Right hindlimb (tissue), 1 donor: ENCODE data around the gene PRSS37.
"Not testable (repeated sequence)": the region's sequence is repeated elsewhere in the genome, so short reads cannot be mapped to it uniquely, and the experiment has no call there.

Experiments used
- DNase-seq: peaks from one replicate; pipeline ENCODE4 v3.0.0-alpha.2; 2018

Gene PRSS37, protein sequence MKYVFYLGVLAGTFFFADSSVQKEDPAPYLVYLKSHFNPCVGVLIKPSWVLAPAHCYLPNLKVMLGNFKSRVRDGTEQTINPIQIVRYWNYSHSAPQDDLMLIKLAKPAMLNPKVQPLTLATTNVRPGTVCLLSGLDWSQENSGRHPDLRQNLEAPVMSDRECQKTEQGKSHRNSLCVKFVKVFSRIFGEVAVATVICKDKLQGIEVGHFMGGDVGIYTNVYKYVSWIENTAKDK

DNA sequence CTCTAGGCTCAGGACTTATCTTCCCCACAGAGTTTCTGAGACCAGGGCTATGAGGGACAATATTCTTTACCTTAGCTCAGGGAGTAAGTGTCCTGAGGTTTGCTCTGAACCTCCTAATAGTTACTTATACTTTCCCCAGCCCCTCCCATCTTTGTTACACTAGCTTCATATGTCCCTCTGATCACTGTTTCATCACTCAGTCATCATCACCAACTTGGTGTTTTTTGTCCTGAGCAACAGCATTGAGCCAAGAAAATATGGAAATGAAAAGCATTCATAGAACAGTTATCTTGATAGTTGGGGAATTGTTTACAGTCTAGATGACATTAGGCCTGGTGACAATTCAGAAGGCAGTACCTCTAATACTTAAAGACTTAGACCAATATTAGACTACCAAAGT is at the start of gene PRSS37:
Gene PRSS37 (minus strand): TSS at position 101 of the 400 bp plus-strand sequence. CDS start 436 bp downstream, outside the sequence.
- no peak for DNase-seq

DNA sequence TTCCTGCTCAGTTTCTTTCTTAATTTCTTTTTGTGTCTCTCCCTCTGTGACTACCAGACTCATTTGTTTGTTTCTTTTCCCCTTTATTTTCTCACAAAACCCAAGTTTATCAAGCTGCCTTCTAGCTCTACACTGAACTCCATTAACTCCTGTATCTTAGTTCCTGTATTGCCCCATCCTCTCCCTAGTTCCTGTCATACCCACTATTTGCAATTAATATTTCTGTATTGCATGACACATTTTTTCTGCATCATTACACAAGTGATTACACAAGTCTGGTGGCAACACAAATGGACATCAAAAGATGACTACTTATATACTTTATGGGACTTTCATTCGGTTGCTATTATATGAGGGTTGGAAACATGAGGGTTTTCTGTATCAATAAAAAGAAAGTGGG is 48.0 kb upstream of the PRSS37 start:
- no peak for DNase-seq

DNA sequence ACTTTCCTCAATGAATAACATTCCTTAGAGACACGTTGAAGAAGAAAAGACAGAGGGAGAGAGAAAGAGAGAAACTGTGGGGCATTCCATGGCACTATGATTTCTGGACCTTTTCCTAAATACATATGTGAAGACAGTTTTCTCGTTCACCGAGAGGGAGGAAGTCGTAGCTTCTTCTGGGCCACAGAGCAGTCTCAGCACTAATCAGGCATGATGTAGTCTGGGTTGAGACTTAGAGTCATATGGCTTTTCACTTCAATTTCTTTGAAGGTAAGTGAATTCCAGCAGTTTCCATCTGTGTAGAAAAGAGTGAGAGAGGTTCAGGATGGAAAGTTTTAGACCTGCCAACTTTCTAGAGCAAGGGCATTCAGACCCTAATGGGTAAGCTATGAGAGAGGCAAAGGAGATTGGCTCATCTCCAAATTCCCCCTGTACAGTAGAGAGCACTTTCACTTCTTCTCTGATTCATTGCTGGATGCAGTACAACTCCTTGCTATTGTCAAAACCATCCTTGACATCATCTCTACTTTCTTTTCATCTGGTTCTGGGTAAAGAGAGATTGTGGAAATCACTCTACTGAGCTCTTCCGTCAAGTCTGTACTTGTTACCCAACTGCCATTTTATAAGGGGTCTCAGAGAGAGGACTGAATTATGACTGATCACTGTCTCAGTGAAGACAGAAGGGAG is 43.4 kb upstream of the PRSS37 start:
- no peak for DNase-seq

DNA sequence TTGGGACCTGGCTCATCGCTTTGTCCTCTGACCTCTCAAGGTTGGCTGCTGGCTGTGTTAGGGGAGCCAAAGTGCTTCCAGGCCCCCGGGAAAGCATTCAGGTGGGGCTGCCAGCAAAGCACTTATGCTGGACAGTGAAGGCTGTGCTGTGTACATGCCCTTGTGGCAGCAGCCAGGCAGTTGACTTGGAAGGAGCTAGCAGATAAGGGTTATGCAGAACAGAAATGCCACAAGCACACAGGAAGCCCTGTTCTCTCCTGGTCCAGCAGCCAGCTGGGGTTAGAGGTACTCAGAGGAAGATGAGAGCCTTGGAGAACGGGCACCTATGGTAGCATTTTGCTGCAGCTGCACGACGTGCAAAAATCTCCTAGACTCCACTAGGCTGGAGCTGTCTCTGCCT is 39.7 kb upstream of the PRSS37 start:
- DNase-seq, result no peak

DNA sequence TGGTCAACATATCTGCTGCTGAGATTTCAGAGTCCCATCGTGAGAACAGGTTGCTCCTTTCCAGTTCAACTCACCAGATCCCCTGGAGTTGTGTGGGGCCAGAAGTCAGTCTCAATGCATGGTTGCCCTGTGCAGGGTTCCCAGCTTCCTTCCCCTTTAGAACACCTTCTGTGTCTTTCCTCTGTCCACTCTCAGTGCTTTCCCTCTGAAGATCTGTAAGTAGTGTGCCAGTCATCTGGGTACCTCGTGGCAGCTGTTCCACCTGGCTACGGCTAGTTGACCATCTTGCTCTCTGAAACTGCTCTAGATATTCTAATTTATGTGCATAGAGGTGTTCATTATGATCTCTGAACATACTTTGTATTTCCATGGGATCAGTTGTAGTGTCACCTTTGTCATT is 36.1 kb upstream of the PRSS37 start:
- no peak for DNase-seq

DNA sequence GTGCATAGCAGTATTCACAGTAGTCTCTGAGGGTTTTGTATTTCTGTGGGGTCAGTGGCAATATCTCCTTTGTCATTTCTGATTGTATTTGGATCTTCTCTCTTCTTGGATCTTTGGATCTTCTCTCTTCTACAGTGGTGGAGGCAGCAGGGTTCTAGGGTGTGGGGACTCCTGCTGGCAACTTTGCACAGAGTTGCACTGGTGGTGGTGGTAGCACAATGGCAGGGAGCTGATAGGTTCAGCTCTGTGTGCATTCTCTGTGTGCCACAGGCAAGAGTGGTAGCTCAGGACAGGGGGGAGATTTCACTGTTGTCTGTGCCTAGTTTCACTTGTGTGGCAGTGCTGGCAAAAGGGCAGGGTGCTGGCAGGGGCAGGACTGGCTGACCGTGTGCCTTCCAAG is 35.1 kb upstream of the PRSS37 start:
- no peak for DNase-seq

DNA sequence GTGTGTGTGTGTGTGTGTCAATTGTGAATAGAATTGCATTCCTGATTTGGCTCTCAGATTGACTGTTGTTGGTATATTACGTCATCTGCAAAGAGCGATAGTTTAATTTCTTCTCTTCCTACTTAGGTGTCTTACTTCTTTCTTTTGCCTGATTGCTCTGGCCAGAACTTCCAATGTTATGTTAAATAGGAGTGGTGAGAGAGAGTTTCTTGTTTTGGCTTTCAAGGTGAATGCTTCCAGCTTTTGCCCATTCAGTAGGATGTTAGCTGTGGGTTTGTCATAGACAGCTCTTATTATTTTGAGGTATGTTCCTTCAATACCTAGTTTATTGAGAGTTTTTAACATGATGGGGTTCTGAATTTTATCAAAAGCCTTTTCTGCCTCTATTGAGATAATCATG is 34.2 kb upstream of the PRSS37 start:
- DNase-seq, result no peak

DNA sequence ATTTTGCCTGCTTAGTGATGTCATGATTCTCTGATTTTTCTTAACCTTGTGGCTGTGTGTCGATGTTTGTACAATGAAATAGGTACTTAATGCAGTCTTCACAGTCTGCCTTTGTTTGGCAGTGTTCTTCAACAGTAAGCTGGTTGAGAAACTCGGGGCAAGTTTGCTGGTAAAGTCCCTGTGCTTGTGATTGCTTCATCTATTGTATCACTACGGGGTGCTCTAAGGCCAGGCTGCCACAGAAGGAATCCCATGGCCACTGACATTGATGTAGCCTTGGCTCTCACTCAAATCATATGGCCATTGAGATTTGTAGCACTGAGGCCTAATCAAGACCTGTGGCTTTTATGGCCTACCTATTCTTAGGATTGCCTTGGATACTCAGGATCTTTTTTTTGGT is 33.5 kb upstream of the PRSS37 start:
- no peak for DNase-seq

DNA sequence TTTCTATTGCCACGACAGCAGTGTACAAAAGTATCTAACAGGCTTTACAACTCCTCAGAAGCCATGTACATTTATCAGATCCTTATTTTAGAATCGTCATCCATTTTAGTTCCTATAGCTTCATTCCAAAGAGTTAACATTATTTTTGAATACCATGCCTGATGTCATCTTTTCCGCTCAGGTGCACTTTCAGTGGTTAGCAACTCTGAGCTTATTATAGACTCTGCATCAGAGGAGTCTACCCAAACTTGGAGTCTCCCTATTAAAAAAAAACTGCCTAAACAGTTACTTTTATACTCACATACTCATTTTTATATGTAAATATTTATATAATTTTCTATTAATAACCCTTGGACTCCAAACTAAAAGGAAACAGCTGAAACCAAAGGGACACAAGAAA is 31.6 kb upstream of the PRSS37 start:
- DNase-seq, result no peak

DNA sequence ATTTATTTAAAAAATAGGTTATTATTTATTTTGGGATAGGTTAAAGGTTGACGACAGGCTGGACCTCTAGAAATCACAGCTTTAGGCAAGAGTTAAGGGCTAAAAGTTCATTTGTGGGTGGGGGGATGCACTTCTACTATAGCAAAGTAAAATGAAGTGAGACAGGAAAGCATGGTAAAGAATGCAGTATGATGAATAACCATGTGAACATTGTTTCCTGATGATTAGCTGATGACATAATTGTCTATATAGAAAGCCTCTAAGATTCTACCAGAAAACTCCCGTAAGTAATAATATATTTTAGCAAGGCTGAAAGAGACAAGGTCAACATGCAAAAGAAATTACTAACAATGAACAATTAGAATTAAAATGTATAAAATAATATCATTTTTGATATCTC is 25.7 kb upstream of the PRSS37 start:
- DNase-seq, result no peak

DNA sequence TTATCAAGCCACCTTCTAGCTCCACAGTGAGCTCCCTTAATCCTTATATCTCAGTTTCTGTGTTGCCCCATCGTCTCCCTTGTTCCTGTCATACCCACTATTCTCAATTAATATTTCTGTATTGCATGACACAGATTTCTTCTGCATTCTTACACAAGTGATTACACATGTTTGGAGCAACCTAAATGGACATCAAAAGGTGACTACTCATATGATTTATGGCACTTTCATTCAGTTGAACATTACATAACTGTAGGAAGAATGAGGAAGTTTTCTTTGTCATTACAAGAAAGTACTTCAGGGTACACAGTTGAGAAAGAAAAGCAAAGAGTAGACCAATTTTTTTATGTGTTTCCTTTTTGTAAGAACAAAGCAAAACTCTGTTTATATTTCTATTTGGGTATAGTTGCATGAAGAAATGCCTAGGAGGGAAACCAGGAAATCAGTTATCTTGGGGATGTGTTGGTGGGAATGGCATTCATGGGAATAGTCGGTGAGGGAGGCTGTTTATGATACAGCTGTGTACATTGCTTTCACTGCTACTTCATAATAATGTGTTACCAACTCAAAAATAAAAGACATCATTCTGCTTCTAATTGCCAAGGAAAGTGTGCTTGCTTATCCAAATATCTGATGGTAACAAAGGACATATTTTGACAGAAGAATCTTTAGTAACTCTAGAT is 23.6 kb upstream of the PRSS37 start:
- DNase-seq, result no peak

DNA sequence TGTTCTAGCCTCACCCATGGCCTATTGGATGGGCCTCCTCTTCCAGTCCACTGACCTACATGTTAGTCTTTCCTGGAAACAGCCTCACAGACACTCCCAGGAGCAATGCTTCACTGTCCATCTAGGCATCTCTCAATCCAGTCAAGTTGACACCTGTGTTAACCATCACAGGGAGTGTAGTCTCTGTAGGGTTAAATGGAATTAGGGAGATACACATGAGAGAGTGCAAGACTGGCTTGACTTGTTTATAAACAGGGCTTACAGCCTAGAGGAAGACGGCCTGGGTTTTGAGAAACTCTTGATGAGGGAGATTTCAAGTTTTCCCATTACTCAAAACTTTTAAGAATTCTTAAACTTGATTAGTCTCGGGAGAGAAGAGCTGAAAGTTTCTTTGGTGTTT is 18.9 kb upstream of the PRSS37 start:
- no peak for DNase-seq

DNA sequence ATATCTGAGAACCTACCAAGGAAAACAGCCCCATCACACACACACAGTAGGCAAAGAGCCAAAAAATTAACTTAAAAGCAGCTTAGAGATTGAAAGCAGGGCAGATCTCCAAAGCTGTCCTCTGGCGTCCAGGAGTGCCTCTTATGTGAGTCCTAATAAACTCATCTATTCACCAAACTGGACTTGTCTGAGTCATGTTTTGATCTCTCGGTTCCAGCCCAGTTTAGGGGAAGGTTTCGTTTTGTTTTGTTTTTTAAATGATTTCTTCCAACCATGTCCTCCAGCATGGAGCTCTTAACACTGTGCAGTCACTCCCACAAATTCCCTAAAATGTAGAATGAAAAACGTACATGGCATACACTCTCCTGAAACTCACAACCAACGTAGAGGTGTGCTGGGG is 6.7 kb upstream of the PRSS37 start:
- DNase-seq, result no peak

DNA sequence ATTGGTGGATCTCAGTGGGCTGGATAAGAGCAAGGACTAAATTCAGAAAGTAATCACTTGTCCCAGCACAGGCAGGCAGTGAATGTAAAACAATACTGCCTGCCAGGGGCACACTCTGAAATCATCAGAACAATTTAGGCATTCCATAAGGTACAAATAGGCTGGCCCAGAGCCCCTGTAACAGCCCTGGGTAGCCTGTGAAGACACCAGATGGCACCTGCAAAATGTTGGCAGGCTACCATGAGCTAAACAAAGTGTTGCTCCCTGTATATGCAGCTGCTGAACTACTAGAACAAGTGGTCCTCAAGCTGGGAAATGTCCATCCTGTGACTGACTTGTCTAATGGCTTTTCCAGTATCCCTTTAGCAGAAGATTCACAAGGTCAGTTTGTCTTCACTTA is 3.0 kb upstream of the PRSS37 start:
- no peak for DNase-seq

DNA sequence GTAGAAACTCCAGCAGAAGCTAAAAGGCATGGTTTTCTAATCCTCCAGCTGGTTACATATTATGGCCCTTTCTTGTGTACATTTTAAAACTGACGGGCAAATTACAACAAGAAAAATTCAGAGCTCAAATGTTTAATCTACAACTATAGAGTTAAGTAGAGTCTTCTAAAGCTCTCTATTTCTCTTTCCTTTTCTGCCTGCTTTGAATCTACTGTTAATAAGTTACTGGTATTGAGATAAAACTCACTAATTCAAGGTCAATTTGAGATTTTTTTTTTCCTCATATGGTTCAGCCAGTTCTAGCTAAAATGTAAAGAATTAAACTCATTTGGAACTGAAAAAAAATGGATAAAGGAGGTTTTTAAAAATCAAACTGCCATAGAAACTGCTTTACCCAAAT is 1.6 kb upstream of the PRSS37 start:
- no peak for DNase-seq

DNA sequence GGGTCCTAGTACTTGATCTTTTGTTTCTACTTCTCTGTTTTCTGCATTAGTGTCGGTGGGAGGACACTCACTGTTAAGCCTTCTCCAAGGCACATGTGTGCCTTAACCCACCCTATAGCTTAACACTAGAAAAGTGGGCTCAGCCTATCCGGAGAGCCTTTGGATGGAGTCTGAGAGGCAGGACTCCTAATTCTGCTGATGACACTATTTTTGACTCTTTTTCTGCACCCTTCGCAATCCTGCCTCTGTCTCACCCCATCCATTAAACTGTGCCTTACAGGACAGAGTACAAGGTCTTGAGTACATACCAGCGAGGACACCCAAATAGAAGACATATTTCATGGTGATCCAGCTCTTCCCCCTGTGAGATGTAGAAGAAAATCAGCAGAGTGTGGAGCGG is 577 bp downstream of the PRSS37 start:
- DNase-seq, result no peak

DNA sequence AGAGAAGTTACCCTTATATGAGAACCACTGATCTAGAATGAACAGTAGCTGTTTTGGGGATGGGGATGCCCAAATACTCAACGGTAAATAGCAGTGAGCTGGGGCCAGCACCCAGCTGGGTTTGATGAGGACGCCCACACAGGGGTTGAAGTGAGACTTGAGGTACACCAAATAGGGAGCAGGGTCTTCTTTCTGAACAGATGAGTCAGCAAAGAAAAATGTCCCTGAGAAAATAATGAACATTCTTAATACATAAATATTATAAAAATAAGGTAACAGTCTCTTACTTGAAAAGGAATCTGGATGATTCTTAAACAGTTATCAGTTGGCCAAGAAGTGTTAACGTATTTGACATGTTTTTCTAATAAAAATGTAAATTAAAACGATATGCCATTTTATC is 2.0 kb downstream of the PRSS37 start:
- no peak for DNase-seq

DNA sequence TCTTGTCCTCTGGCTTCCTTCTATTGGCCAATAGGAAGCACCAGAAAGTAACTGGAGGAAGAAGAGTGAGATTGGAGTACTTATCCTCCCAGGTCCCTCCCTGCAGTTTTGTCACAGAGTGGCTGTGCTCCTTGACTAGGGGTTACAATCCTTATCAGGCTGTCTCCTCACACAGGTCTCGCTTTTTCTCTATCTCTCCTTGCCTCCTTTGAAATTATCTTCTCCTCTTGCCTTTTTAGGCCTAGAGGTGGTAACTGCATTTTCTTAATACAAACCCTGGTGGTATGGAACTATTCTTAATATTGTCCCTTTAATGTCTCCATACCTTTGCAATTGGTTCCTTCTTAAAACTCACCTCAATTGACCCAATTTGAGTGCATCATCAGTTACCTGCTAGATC is 2.7 kb downstream of the PRSS37 start:
- DNase-seq, result no peak

DNA sequence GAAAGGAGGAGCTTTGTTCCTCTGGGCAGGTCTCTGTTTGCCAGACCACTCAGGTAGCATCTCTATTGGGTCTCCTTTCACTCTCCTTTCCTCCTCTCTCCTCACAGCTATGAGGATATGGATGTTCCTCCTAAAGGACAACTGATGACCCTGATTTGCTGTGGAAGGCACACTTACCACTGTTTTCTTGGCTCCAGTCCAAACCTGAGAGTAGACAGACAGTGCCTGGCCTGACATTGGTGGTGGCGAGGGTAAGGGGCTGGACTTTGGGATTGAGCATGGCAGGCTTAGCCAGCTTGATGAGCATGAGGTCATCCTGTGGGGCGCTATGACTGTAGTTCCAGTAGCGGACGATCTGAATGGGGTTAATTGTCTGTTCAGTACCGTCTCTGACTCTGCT is 3.6 kb downstream of the PRSS37 start:
- DNase-seq, result no peak

DNA sequence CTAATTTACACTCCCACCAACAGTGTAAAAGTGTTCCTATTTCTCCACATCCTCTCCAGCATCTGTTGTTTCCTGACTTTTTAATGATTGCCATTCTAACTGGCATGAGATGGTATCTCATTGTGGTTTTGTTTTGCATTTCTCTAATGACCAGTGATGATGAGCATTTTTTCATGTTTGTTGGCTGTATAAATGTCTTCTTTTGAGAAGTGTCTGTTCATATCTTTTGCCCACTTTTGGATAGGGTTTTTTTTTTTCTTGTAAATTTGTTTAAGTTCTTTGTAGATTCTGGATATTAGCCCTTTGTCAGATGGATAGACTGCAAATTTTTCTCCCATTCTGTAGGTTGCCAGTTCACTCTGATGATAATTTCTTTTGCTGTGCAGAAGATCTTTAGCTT is 18.9 kb downstream of the PRSS37 start:
- not testable (repeated sequence) for DNase-seq

DNA sequence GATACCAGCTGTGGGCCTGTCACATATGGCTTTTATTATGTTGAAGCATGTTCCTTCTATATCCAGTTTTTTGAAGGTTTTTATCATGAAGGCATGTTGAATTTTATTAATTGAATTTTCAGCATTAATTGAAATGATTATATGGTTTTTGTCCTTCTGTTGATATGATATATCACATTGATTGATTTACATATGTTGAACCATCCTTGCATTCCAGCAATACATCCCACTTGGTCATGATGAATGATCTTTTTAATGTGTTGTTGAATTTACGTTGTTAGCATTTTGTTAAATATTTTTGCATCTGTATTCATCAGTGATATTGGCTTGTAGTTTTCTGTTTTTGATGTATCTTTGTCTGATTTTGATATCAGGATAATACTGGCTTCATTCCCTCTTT is 21.2 kb downstream of the PRSS37 start:
- DNase-seq, result no peak

DNA sequence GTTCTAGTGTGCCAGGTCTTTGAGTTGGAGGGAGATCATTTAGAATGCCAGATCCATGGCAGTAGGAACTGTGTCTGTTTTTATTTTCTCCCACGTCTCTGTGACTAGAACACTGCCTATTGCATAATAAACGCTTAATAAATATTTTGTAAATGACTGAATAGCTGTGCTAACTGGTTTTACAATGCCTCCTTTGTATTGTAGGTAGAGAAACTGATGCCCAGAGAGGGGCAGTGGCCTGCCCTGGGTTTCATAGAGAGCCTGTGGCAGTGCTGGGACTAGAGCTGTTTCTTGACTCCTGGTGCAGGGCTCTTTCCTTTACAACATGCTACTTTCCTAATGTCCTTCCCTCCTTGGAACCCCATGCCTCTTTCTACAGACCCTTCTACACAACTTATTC is 48.8 kb downstream of the PRSS37 start:
- DNase-seq, result no peak

DNA sequence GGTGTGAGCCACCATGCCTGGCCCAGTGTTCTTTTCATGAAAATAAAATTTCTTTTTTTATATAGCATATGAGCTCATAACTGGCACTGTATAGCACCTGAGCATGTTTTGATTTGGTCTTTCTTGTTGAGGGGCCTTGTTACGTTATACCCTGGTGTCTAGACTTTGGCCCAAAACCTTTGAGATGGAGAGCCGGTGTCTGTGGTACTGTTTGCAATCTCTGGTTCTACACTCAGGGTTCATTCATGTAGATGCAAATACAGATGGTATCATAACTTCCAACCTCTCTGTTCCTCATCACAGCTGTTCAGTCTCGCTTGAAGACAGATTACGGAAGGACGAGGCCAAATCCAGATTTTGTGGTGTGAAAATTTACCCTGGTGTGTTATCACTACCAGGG is 51.4 kb downstream of the PRSS37 start, which contains the start of gene TAS2R5:
Gene TAS2R5 (plus strand): TSS at position 301 of the 400 bp plus-strand sequence. CDS start 145 bp downstream, outside the sequence.
- DNase-seq, result no peak

DNA sequence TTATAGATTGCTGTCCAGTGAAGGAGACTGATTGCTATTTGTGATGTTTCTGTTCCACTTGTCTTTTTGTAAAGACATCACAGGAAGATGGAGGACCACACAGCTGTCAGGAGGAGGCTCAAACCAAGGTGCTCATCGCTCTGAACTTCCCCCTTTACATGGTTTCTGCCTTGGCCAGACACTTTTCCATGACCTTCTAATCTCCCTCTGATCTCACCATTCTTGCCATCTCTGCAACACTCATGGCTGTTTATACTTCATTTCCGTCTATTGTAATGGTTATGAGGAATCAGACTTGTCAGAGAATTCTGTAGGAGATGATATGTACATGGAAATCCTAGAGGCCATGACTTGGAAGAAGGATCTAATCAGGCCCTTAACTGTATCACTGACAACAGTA is 53.0 kb downstream of the PRSS37 start:
- no peak for DNase-seq
